SK-N-SH (cell line): Measurements from ENCODE around the gene PRDX5.

Experiments used
- EP300 ChIP-seq, 2 experiments: IDR thresholded peaks; 2 replicates each; pipeline versions ENCODE4 v1.4.0 to v1.6.1; 2012; ENCODE audit warnings: borderline replicate concordance in 1 of 2, low read depth in 1 of 2, low read length in 1 of 2
- POLR2AphosphoS5 ChIP-seq: IDR thresholded peaks from 2 replicates; pipeline ENCODE4 v1.6.1; 2012; ENCODE audit warnings: low read depth, low read length
- RFX5 ChIP-seq: IDR thresholded peaks from 2 replicates; pipeline ENCODE4 v1.6.1; 2012; ENCODE audit warnings: mild to moderate bottlenecking, improper control_type of control experiment, low read length
- TF ChIP-seq, protein P1 (sequence below): IDR thresholded peaks from 2 replicates; pipeline ENCODE4 v1.4.0; 2012; ENCODE audit warnings: low read depth, borderline replicate concordance
- TF ChIP-seq, protein P2 (sequence below): fragments of 150-350 bp; IDR thresholded peaks from 2 replicates; pipeline ENCODE4 v1.6.1; 2016; ENCODE audit warnings: mild to moderate bottlenecking, low read depth, low read length
- TF ChIP-seq, protein P3 (sequence below): fragments of 200-600 bp; sonication (generic); IDR thresholded peaks from 2 replicates; pipeline ENCODE4 v1.6.1; 2017; ENCODE audit warnings: antibody characterized with exemption, mild to moderate bottlenecking, moderate library complexity
- TF ChIP-seq, protein P4 (sequence below): IDR thresholded peaks from 2 replicates; pipeline ENCODE4 v1.6.1; 2012; ENCODE audit warnings: mild to moderate bottlenecking, low read depth, low read length, moderate library complexity
- TF ChIP-seq, protein P5 (sequence below): IDR thresholded peaks from 2 replicates; pipeline ENCODE4 v1.4.0; 2012; ENCODE audit warnings: low read depth, borderline replicate concordance

DNA sequence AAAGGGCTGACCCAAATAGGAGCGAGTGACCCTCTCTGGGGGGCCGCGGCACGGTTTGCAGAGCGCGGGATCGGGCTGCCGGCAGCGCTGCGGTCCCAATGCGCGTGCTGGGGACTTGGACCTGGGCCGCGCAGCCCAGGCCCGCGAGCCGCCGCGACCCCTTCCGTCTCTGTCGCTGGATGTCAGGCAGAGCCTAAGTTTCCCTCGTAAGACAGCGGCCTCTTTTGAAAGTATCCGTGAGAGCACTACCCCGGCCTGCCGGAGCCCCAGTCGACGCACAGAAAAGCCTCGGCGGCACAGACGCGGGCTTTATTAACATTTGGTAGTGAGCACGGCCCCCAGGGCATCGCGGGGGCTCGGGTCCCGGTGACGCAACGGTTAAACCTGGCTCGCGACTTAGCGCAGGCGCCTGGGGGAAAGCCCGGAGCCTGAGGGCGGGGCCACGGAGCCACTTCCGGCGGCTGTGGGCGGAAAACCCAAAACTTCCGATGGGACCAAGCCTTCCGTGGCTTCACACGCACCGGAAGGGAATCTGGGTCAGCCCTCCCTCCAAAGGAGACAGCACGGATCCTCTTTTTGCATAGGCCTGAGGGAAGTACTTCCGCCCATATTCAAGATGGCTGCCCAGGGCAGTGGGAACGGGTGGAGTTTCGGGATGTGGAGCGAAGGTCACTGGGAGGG, 48.2 kb upstream of the PRDX5 start:
- TF ChIP-seq, protein P1, sequence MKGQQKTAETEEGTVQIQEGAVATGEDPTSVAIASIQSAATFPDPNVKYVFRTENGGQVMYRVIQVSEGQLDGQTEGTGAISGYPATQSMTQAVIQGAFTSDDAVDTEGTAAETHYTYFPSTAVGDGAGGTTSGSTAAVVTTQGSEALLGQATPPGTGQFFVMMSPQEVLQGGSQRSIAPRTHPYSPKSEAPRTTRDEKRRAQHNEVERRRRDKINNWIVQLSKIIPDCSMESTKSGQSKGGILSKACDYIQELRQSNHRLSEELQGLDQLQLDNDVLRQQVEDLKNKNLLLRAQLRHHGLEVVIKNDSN: no peak
- no peak; a peak in 1 of 4 replicates for TF ChIP-seq EP300 (IDR thresholded peaks at IDR 0.05; ENCODE audit: borderline replicate concordance in 1 of 2, low read depth in 1 of 2, low read length in 1 of 2)
- TF ChIP-seq, protein P2, sequence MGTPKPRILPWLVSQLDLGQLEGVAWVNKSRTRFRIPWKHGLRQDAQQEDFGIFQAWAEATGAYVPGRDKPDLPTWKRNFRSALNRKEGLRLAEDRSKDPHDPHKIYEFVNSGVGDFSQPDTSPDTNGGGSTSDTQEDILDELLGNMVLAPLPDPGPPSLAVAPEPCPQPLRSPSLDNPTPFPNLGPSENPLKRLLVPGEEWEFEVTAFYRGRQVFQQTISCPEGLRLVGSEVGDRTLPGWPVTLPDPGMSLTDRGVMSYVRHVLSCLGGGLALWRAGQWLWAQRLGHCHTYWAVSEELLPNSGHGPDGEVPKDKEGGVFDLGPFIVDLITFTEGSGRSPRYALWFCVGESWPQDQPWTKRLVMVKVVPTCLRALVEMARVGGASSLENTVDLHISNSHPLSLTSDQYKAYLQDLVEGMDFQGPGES: no peak
- no peak for TF ChIP-seq POLR2AphosphoS5
- TF ChIP-seq, protein P3, sequence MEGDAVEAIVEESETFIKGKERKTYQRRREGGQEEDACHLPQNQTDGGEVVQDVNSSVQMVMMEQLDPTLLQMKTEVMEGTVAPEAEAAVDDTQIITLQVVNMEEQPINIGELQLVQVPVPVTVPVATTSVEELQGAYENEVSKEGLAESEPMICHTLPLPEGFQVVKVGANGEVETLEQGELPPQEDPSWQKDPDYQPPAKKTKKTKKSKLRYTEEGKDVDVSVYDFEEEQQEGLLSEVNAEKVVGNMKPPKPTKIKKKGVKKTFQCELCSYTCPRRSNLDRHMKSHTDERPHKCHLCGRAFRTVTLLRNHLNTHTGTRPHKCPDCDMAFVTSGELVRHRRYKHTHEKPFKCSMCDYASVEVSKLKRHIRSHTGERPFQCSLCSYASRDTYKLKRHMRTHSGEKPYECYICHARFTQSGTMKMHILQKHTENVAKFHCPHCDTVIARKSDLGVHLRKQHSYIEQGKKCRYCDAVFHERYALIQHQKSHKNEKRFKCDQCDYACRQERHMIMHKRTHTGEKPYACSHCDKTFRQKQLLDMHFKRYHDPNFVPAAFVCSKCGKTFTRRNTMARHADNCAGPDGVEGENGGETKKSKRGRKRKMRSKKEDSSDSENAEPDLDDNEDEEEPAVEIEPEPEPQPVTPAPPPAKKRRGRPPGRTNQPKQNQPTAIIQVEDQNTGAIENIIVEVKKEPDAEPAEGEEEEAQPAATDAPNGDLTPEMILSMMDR: 0 out of 2 replicates have a peak, but pooled peaks have one; percentile 14
- TF ChIP-seq, protein P4, sequence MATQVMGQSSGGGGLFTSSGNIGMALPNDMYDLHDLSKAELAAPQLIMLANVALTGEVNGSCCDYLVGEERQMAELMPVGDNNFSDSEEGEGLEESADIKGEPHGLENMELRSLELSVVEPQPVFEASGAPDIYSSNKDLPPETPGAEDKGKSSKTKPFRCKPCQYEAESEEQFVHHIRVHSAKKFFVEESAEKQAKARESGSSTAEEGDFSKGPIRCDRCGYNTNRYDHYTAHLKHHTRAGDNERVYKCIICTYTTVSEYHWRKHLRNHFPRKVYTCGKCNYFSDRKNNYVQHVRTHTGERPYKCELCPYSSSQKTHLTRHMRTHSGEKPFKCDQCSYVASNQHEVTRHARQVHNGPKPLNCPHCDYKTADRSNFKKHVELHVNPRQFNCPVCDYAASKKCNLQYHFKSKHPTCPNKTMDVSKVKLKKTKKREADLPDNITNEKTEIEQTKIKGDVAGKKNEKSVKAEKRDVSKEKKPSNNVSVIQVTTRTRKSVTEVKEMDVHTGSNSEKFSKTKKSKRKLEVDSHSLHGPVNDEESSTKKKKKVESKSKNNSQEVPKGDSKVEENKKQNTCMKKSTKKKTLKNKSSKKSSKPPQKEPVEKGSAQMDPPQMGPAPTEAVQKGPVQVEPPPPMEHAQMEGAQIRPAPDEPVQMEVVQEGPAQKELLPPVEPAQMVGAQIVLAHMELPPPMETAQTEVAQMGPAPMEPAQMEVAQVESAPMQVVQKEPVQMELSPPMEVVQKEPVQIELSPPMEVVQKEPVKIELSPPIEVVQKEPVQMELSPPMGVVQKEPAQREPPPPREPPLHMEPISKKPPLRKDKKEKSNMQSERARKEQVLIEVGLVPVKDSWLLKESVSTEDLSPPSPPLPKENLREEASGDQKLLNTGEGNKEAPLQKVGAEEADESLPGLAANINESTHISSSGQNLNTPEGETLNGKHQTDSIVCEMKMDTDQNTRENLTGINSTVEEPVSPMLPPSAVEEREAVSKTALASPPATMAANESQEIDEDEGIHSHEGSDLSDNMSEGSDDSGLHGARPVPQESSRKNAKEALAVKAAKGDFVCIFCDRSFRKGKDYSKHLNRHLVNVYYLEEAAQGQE: no peak
- TF ChIP-seq, protein P5, sequence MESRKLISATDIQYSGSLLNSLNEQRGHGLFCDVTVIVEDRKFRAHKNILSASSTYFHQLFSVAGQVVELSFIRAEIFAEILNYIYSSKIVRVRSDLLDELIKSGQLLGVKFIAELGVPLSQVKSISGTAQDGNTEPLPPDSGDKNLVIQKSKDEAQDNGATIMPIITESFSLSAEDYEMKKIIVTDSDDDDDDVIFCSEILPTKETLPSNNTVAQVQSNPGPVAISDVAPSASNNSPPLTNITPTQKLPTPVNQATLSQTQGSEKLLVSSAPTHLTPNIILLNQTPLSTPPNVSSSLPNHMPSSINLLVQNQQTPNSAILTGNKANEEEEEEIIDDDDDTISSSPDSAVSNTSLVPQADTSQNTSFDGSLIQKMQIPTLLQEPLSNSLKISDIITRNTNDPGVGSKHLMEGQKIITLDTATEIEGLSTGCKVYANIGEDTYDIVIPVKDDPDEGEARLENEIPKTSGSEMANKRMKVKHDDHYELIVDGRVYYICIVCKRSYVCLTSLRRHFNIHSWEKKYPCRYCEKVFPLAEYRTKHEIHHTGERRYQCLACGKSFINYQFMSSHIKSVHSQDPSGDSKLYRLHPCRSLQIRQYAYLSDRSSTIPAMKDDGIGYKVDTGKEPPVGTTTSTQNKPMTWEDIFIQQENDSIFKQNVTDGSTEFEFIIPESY: peak; percentile 41; the same call in 1 of the 2 replicates
- TF ChIP-seq RFX5: no peak
